ENCODE results near the gene GGNBP2.
A peak's percentile ranks its signal among the peaks of the same experiment; 100 is the strongest.

Gene GGNBP2

DNA sequence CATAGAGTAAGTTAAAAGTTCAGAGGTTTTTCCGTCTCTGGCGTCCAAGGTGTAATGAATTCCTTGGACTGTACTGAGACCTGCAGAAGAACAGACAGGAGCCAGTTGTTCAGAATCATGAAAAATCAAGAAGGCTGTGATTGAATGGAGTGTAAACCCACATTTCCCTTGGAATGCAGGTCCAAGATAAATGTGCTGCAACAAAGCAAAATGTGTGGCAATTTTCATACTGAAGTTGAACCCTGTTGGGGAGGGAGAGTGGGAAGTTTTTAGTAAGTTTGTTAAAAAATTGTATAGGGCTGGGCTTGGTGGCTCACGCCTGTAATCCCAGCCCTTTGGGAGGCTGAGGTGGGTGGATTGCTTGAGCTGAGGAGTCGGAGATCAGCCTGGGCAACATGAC is 21.4 kb downstream of the GGNBP2 start:
- no peak for DNase-seq (ENCODE audit: low spot score)

GRCh38 chr17:36575028-36575427 is 30.3 kb downstream of the GGNBP2 start:
- no peak for DNase-seq (ENCODE audit: low spot score)

DNA sequence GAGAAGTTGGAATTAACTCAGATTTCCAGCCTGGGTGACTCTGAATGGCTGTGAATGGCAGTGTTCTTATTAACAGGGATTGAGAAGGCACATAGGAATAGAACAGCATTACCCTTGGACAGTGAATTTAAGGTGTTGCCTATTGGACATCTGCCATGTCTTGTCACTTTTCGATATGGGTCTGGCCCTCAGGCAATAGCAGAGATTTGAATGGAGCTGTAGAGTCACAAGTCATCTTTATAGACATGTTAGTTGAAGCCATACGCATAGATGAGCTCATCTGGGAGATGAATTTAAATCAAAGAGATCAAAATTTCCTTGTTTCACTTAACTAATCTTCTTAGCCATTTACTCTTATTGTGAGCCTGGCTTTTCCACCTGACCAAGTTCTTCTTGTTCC is 32.1 kb downstream of the GGNBP2 start:
- no peak for DNase-seq (ENCODE audit: low spot score)

- no peak for DNase-seq (ENCODE audit: low spot score)
Observed at GRCh38 chr17:36578671-36579070, 34.0 kb downstream of the GGNBP2 start.

GRCh38 chr17:36583787-36584186 is 39.1 kb downstream of the GGNBP2 start:
- DNase-seq (ENCODE audit: low spot score) = no peak

GRCh38 chr17:36586138-36586537 is 41.4 kb downstream of the GGNBP2 start:
- no peak for DNase-seq (ENCODE audit: low spot score)

DNA sequence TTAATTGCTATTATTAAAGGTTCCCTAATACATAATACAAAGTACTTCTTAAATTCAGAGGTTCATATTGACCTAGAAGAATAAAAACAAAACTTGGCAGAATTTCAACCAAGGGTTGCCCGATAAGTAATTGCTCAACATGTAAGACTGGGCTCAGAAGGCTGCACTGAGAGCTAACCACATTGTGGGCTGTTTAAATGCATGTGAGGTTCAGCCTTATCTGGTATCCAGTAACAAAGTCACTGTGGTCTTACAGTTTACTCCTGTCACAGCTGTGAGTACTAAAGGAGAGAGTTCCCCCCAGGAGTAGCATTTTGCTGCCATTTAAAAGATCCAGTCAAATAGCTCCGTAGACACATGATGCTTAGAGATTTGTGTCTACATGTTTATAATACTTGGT is 45.4 kb downstream of the GGNBP2 start:
- DNase-seq (ENCODE audit: low spot score) = no peak

DNA sequence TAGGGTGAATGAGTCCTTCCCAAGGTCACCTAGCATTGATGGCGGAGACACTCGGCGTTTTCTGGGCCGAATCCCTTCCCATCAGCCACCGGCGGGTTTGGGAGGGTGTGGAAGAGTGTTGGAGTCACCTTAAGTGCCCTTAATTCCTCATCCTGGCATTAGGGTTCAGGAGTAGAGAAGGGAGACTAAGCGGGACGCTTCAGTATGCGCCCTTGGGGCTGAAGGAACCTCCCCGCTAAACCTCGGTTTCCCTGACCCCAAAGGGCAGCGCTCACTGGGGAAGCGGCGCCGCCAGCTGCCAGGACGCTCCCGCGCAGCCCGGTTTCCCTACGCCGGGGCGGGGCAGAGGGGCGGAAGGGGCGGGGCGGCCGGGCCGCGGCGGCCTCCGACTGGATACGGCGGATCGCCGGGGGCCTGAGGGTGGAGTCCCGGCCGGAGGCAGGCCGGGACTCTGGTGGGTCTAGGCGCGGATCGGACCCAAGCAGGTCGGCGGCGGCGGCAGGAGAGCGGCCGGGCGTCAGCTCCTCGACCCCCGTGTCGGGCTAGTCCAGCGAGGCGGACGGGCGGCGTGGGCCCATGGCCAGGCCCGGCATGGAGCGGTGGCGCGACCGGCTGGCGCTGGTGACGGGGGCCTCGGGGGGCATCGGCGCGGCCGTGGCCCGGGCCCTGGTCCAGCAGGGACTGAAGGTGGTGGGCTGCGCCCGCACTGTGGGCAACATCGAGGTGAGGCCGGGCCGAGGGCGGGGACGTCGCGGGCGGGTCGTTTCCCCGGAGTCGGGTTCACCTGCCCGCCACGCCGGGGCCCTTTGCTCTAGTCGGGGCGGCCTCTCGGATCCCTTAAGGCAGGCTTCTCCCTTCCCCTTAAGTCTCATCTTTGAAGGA is 47.0 kb downstream of the GGNBP2 start, which contains the start of gene DHRS11:
Gene DHRS11 (plus strand): TSS at position 446 of the 882 bp plus-strand sequence. CDS start 131 bp downstream, at position 577.
- DNase-seq (ENCODE audit: low spot score) = peak; percentile 96

- DNase-seq (ENCODE audit: low spot score) = no peak
Observed at GRCh38 chr17:36592316-36592715, 47.6 kb downstream of the GGNBP2 start.

DNA sequence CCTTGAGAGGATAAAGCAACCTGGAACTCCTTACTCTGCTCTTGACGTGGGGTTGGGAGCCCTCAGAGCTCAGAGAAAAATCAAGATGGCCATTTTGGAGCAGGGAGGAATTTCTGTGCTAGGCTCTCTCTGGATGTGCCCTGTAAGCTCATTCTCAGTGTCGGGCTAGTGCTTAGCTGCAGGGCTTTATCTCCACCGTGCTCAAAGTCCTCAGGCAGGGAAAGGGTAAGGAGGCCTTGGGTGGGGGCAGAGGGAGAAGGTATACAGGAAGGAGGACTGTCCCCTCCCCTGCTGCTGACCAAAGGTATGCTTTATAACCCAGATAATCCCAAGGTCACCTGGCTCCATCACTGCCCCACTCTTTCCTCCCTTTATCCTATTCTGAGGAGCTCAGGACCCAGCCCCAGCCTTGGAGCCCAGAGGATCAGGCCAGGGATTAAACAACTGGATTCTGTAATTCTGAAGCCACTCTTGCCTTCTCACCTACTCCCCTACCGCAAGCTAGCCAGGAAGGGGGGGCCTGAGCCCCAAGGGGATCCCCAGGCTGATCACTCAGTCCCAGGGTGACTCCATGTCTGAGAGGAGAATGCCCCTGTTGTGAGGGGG is 48.1 kb downstream of the GGNBP2 start:
- no peak for DNase-seq (ENCODE audit: low spot score)

GRCh38 chr17:36593656-36594316 is 49.1 kb downstream of the GGNBP2 start:
- DNase-seq (ENCODE audit: low spot score) = no peak

- DNase-seq (ENCODE audit: low spot score) = no peak
Observed at GRCh38 chr17:36594626-36595401, 50.1 kb downstream of the GGNBP2 start.

GRCh38 chr17:36597226-36597625 is 52.5 kb downstream of the GGNBP2 start:
- no peak for DNase-seq (ENCODE audit: low spot score)

DNA sequence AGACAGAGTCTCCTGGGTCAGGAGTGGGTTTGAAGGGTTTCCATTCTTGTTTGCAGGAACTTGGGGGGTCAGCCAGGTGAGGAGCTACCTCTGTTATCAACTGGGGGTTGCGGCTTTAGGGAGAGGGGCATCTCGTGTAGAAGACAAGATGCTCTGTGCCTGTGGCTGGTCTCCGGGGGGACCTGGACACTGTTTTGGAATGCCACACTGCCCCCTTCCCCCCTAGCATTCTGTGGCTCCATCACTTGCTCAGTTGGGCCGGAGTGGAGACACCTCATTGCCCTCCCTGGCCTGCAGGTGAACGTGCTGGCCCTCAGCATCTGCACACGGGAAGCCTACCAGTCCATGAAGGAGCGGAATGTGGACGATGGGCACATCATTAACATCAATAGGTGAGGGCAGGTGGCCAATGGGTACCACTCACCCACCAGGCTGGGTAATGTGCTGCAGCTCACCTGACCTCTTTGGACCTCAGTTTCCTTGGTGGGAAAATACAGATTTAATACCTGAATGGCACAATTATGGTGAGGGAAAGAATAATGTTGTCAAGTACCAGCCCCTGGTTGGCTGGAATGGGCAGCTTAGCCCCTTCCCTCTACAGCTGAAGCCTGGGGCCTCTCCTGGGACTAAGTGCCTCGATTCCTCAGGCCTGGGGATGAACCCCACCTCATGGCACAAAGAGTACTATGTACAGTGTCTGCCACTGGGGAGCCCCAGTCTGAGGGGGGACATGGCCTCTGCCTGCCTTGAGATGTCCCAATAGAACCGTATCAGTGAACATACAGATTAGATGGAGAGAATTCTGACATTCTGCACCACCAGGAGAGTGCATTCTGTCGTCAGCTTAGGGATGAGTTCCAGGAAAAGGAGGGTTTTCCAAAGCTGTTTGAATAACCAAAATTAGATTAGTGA is 53.4 kb downstream of the GGNBP2 start:
- DNase-seq (ENCODE audit: low spot score) = no peak

DNA sequence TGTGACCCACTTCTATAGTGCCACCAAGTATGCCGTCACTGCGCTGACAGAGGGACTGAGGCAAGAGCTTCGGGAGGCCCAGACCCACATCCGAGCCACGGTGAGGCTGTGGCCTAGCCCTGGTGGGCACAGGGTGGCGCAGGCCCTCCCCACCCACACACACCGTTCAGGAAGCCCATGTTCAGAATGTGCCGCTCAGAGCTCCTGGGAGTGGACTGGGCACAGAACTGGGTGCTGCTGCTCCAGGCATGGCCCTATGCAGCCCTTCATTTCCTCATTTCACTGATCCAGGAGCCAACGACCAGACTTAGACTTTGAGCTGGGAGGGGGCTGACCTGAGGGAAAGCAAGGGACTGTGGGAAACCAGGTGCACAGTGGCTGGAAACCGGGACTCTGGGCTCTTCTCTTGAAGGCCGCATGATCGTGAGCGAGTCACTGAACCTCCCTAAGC is 54.3 kb downstream of the GGNBP2 start:
- no peak for DNase-seq (ENCODE audit: low spot score)

- DNase-seq (ENCODE audit: low spot score) = no peak
Observed at GRCh38 chr17:36599546-36600250, 55.0 kb downstream of the GGNBP2 start.

DNA sequence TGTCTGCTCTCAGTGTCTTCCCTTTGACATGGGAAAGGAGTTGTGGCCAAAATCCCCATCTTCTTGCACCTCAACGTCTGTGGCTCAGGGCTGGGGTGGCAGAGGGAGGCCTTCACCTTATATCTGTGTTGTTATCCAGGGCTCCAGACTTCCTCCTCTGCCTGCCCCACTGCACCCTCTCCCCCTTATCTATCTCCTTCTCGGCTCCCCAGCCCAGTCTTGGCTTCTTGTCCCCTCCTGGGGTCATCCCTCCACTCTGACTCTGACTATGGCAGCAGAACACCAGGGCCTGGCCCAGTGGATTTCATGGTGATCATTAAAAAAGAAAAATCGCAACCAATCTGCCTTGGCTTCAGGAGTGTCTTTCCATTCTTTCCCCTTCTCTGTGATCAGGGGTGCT is 55.7 kb downstream of the GGNBP2 start:
- no peak for DNase-seq (ENCODE audit: low spot score)

DNA sequence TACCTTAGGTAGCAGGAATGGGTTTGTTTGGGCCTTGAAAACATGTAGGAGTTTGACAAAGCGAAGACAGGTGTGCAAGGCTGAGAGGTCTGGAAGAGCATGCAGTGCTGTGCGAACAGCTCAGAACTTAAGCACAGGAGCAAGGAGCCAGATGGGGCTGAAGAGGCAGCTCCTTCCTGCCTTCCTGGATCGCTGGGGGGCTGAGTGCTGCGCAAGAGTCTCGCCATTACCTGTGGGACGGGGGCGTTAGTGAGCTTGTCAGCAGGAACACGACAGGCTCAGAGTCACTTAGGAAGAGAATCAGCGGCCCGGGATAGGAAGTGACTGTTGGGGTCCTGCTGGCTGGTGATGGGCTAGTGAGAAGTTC is 56.2 kb downstream of the GGNBP2 start:
- no peak for DNase-seq (ENCODE audit: low spot score)

DNA sequence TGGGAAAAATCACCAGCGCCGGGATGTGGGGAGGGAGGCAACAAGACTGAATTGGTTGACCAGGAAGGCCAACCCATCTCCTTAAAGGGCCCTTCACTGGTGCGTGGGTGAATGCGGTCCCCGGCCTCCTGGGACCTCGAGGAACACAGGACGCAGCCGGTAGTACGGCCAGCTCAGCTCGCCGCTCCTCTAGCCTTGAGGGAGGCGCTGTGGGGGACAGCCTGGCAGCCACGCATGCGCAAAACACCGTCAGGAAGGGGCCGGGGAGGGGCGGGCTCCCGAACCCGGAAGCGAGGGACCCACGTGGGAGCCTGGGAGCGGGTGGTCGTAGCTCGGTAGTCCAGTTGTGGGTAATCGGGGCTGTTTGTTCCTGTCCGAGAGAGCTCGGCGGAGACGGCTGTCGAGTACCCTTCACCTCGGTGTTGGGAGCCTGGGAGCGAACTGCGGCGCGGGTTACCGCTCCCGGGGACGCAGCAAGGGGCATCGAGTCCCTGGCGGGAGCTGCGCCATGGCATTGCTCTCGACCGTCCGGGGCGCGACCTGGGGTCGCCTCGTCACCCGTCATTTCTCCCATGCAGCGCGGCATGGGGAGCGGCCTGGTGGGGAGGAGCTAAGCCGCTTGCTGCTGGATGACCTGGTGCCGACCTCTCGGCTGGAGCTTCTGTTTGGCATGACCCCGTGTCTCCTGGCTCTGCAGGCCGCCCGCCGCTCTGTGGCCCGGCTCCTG is 56.7 kb downstream of the GGNBP2 start, which contains the start of gene MRM1:
Gene MRM1 (plus strand): TSS at position 281 of the 727 bp plus-strand sequence. CDS start 228 bp downstream, at position 509.
- DNase-seq (ENCODE audit: low spot score) = peak; percentile 98

Measured in AG08395 (cell line).